ENCODE results near the gene LCLAT1. TPM values are rescaled to one million over a fixed set of nuclear protein-coding genes. Genes with fewer than 3 reads are reported as not detected.
A peak's percentile ranks its signal among the peaks of the same experiment; 100 is the strongest.

LCLAT1 gene
- total RNA-seq, 1 donor from 2014 or later, result 29.3 TPM

DNA sequence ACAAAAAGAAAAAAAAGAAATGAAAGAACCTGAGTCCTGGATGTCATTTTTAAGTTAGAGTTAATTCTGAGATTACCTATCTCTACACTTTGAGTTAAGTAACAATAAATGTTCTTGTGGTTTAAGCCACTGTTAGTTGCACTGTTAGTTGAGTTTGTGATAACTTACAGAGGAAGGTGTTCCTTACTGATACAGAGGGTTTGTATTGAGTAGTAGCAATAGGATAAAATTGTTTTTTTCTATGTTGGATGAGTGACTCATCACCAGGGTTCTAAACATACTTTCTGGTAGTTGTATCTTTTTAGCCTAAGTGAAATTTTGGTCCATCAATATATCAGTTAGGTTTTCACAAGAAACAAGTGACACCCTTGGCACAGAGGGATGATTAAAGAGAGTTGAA, 4.0 kb upstream of the LCLAT1 start:
- Mint-ChIP-seq H3K9me3 (ENCODE audit: low read depth) (no peaks in the 10 kb centered on the region), H3K27me3 (no peaks in the 10 kb centered on the region), H3K36me3 (ENCODE audit: insufficient read depth) (no peaks in the 10 kb centered on the region), H3K27ac (no peak overlapping the region), H3K4me3 (ENCODE audit: low read depth) (no peak overlapping the region), H3K4me1 (ENCODE audit: low read depth) (peaks cover 6% of the 10 kb centered on the region)
- DNase-seq (ENCODE audit: low spot score, unreplicated experiment), result no peak
- TF ChIP-seq, protein P1, sequence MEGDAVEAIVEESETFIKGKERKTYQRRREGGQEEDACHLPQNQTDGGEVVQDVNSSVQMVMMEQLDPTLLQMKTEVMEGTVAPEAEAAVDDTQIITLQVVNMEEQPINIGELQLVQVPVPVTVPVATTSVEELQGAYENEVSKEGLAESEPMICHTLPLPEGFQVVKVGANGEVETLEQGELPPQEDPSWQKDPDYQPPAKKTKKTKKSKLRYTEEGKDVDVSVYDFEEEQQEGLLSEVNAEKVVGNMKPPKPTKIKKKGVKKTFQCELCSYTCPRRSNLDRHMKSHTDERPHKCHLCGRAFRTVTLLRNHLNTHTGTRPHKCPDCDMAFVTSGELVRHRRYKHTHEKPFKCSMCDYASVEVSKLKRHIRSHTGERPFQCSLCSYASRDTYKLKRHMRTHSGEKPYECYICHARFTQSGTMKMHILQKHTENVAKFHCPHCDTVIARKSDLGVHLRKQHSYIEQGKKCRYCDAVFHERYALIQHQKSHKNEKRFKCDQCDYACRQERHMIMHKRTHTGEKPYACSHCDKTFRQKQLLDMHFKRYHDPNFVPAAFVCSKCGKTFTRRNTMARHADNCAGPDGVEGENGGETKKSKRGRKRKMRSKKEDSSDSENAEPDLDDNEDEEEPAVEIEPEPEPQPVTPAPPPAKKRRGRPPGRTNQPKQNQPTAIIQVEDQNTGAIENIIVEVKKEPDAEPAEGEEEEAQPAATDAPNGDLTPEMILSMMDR (IDR thresholded peaks at IDR 0.05; ENCODE audit: unreplicated experiment), result no peak

DNA sequence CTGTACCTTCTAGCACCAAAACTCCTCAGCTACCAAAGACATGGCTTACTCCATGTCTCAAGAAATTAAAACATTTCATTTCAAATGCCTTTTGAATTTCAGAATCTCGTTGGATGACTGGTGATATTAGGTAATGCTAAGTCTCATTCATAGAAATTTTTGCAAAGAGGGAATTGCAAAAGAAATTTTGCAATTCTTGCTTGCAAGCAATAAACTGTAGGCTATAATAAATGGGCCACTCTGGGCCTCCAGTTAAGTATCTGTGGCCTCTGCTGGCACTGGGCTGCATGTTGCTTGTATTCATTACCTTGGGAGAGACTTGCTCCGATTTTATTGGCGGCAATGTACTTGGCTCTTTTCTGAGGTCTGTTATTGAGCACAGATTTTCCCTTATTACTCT, 2.8 kb upstream of the LCLAT1 start:
- Mint-ChIP-seq H3K27ac (no peak overlapping the region), H3K4me3 (ENCODE audit: low read depth) (no peak overlapping the region), H3K4me1 (ENCODE audit: low read depth) (peaks cover 12% of the 10 kb centered on the region), H3K27me3 (no peaks in the 10 kb centered on the region), H3K9me3 (ENCODE audit: low read depth) (no peaks in the 10 kb centered on the region), H3K36me3 (ENCODE audit: insufficient read depth) (no peaks in the 10 kb centered on the region)
- TF ChIP-seq, protein P1 (IDR thresholded peaks at IDR 0.05; ENCODE audit: unreplicated experiment), result no peak
- DNase-seq (ENCODE audit: low spot score, unreplicated experiment), result no peak

GRCh38 chr2:30445266-30445821, 1.7 kb upstream of the LCLAT1 start:
- H3K36me3 Mint-ChIP-seq (ENCODE audit: insufficient read depth), result no peaks in the 10 kb centered on the region
- no peaks in the 10 kb centered on the region for H3K27me3 Mint-ChIP-seq
- H3K4me3 Mint-ChIP-seq (ENCODE audit: low read depth), result no peak overlapping the region
- TF ChIP-seq, protein P1 (IDR thresholded peaks at IDR 0.05; ENCODE audit: unreplicated experiment), result no peak
- no peaks in the 10 kb centered on the region for H3K9me3 Mint-ChIP-seq (ENCODE audit: low read depth)
- peaks cover 19% of the 10 kb centered on the region for H3K4me1 Mint-ChIP-seq (ENCODE audit: low read depth)
- no peak for DNase-seq (ENCODE audit: low spot score, unreplicated experiment)
- no peak overlapping the region for H3K27ac Mint-ChIP-seq

DNA sequence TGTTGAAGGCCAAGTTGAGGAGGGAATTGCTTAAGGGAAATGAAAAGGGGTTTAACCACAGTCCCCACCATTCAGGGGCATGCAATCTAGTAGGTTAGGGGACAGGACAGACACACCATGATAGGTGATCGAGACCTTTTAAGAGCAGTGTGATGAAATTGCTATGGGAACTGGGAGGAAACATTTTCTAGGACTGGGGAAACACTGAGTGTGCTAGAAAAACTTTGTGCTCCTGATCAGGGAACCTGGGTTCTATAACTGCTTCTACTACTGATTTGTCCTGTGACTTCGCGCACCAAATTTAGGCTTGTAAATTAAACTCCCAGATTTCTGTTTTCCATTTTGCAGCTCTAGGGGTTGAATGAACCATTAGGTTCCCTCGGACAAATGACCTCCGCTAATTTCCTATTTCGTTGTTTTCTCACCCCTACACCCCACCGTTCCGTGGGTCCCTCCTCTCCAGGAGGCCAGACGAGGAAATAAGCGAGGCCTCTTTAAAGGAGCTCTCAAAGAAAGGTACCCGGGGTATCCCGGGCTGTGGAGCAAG, 371 bp upstream of the LCLAT1 start:
- Mint-ChIP-seq H3K36me3 (ENCODE audit: insufficient read depth) (no peaks in the 10 kb centered on the region), H3K4me3 (ENCODE audit: low read depth) (peak overlapping the region; percentile 93), H3K27ac (peak overlapping the region; percentile 98), H3K27me3 (no peaks in the 10 kb centered on the region), H3K4me1 (ENCODE audit: low read depth) (peaks cover 19% of the 10 kb centered on the region), H3K9me3 (ENCODE audit: low read depth) (no peaks in the 10 kb centered on the region)
- DNase-seq (ENCODE audit: low spot score, unreplicated experiment), result no peak
- TF ChIP-seq, protein P1 (IDR thresholded peaks at IDR 0.05; ENCODE audit: unreplicated experiment), result no peak

- Mint-ChIP-seq H3K4me3 (ENCODE audit: low read depth) (peak overlapping the region; percentile 93), H3K27me3 (no peaks in the 10 kb centered on the region), H3K27ac (no peak overlapping the region), H3K36me3 (ENCODE audit: insufficient read depth) (no peaks in the 10 kb centered on the region), H3K4me1 (ENCODE audit: low read depth) (peaks cover 21% of the 10 kb centered on the region), H3K9me3 (ENCODE audit: low read depth) (no peaks in the 10 kb centered on the region)
- TF ChIP-seq, protein P1 (IDR thresholded peaks at IDR 0.05; ENCODE audit: unreplicated experiment), result no peak
- DNase-seq (ENCODE audit: low spot score, unreplicated experiment), result no peak
Measured at GRCh38 chr2:30448308-30448707, 1.3 kb downstream of the LCLAT1 start.

All from progenitor cell of endocrine pancreas (in vitro differentiated cells).